ENCODE data around the gene ARSI. TPM values are rescaled to one million over a fixed set of nuclear protein-coding genes. Genes with fewer than 3 reads are reported as not detected.

Gene ARSI
- total and polyA plus RNA-seq, 2 donors (not counting 3 experiments of a cell fraction or from before 2014, with no cell fraction given): 0.17 to 0.20 TPM

- Histone ChIP-seq H3K27me3 (ENCODE audit: control insufficient read depth in 2 of 2, insufficient read depth in 2 of 2, low read length in 2 of 2) (peaks cover 5 to 12% of the 10 kb centered on the region in 2 experiments), H3K4me1 (ENCODE audit: control insufficient read depth, extremely low read depth, insufficient read depth, low read length) (no peaks in the 10 kb centered on the region), H2AFZ (ENCODE audit: low read depth, low read length) (no peak overlapping the region), H3K9ac (replicated peaks; ENCODE audit: extremely low read depth, insufficient read depth, low read length) (no peak overlapping the region), H3K9me3 (replicated peaks; ENCODE audit: control insufficient read depth, insufficient read depth, low read length) (no peaks in the 10 kb centered on the region), H3K79me2 (ENCODE audit: control insufficient read depth, insufficient read depth, low read length) (no peaks in the 10 kb centered on the region), H4K20me1 (replicated peaks; ENCODE audit: control insufficient read depth, extremely low read depth, insufficient read depth, low read length) (no peaks in the 10 kb centered on the region), H3K4me3 (replicated peaks in 1 of 3; ENCODE audit: insufficient read depth in 1 of 3, low read depth in 1 of 3, low read length in 3 of 3) (no peak overlapping the region), H3K4me2 (ENCODE audit: insufficient read depth, low read length) (no peak overlapping the region), H3K27ac (ENCODE audit: insufficient read depth, low read depth, low read length) (no peak overlapping the region), H3K9me1 (replicated peaks; ENCODE audit: control insufficient read depth, extremely low read depth, insufficient read depth, low read length) (no peaks in the 10 kb centered on the region), H3K36me3 (ENCODE audit: control insufficient read depth in 2 of 2, extremely low read depth in 1 of 2, insufficient read depth in 2 of 2, low read length in 2 of 2) (no peaks in the 10 kb centered on the region)
- DNase-seq (ENCODE audit: low read depth, low spot score) (no peak), FAIRE-seq (no peak)
- no TSS peak for BruUV-seq (replicated peaks)
- ChIA-PET CTCF (no interaction called here), POLR2A (no interaction called here)
- dilution Hi-C loops (cut with MboI; ENCODE audit: extremely low pct_ligation_motif_present, low sequenced_read_pairs) (no loop called here), intact Hi-C loops (cut with micrococcal nuclease) (no loop called here)
- TF ChIP-seq MYC (IDR thresholded peaks at IDR 0.05; ENCODE audit: low read depth, low read length): no peak
- TF ChIP-seq GATA2 (IDR thresholded peaks at IDR 0.05; ENCODE audit: insufficient read depth, insufficient read length, low read depth, low read length): no peak
- TF ChIP-seq, protein P1, sequence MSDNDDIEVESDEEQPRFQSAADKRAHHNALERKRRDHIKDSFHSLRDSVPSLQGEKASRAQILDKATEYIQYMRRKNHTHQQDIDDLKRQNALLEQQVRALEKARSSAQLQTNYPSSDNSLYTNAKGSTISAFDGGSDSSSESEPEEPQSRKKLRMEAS (IDR thresholded peaks at IDR 0.05; ENCODE audit: insufficient read depth, insufficient read length): no peak
- no peak for TF ChIP-seq FOS (IDR thresholded peaks at IDR 0.05; ENCODE audit: borderline replicate concordance, insufficient read depth, low read length)
- no peak for TF ChIP-seq POLR2A (IDR thresholded peaks at IDR 0.05; ENCODE audit: low read depth, low read length)
- TF ChIP-seq CTCF (IDR thresholded peaks at IDR 0.05; ENCODE audit: extremely low read depth in 1 of 2, insufficient read depth in 1 of 2, low read depth in 1 of 2, low read length in 2 of 2): no peak
- no peak for TF ChIP-seq POLR2AphosphoS5 (IDR thresholded peaks at IDR 0.05; ENCODE audit: insufficient read depth, low read depth, low read length)
- no peak for TF ChIP-seq EZH2 (IDR thresholded peaks at IDR 0.05; ENCODE audit: borderline replicate concordance, low read depth, low read length, severe bottlenecking)
- no peak for TF ChIP-seq JUN (IDR thresholded peaks at IDR 0.05; ENCODE audit: borderline replicate concordance, insufficient read depth, insufficient read length, low read depth)
These were observed 6.8 kb downstream of the ARSI start for GRCh38 chr5:150295741-150296486.

All from endothelial cell of umbilical vein (primary cell).